Measurements from ENCODE around the gene DCLK1.
"Not testable (repeated sequence)": the region's sequence is repeated elsewhere in the genome, so short reads cannot be mapped to it uniquely, and the experiment has no call there.

Gene DCLK1

DNA sequence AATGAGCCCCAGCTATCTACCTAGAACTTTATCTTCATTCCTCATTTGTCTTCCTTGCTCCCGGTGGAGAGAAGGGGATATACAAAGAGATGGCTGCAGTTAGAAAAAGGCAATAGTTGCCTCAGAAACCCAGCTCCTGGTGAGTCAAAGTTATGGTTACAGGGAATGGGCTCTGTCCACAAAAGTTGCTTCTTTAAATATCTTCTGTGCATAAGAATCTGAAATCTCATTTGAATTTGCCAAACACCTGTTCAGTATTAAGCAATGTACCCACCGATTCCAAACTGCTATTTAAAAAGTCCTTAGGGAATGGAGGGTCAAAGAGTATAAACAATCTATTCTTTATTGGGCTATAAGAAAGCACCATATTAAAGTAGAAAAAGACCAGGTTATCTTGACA is 48.4 kb downstream of the DCLK1 start:
- no peak for DNase-seq

DNA sequence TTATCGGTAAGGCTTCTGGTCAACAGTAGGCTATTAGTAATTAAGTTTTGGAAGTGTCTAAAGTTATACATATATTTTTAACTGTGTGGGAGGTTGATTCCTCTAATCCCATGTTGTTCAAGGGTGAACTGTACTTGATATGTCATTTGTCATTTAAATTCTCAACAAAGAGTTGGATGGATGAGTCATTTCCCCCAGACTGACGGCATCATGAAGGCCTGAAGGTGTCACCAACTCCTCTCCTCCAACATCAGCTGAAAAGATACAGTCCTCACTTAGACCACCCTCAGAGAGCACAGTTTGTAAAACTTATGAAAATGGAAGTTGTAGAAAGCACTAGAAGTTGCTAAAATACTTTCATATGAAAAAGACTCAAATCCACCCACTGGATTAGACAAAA is 48.8 kb downstream of the DCLK1 start:
- DNase-seq, result no peak

DNA sequence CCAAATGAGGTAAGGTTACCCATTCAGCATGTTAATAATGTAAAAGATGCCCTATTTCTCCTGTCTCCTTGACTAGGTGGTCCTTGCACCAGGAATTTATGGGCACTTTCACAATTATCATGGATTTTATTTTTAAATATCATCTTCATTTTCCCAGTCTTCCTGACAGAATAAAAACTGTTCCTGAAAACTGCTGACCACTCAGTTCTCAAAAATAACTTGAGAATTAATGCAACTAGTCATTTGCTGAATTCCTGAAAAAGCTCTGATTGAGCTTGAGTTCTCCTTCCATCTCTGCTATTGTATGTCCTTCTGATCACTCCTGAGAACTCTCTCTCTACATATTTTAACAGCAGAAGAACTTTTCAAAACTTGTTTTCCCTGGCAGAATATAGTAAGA is 55.0 kb downstream of the DCLK1 start:
- no peak for DNase-seq

DNA sequence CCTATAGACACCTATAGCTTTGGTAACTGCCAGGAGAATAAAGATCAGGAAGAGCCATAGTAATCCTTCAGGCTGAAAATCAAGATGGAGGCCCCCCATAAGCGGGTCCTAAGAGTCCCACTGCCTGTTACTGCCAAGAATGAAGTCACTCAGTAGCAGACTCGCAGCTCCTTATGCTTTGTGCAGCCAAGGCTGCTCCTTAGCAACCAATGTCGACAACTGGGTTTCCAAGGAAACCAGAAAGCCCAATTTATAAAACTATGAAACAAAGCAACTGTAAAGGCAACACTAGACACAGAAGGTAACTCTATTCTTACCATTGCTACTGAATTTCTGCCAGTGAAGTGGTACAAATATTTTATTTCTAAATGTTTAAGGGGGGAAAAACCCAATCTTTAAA is 56.5 kb downstream of the DCLK1 start:
- no peak for DNase-seq

DNA sequence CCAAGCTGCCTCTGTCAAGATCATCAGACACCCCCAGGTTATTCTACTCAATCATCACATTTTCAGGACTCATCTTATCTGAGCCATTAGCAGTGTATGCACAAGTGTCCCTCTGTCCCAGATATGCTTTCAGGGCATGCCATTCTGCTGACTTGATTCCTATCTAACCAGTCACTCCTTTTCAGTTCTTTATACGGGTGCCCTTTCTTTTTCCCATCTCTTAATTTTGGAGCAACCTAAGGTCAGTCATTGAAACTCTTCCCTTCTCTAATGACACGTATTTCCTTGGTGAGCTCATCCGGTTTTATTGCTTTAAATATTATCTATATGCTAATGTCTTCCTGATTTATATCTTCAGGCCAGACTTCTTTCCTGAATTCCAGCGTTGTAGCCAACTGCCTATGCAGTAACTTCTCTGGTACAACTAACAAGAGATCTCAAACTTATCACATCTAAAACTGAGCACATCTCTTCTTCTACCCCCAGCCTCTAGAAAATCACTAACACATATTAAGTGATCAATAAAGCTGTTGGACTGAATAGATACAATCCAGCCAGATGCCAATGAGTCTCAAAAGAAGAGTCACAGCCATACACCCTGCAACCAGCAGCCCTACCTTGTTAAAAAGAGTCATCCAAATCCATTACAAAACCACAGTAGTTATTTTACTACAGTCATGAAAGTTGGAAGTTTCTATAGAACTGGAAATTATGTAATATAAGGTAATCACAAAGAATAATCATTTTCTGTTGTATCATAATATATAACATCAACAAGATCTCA is 58.8 kb downstream of the DCLK1 start:
- DNase-seq, result no peak

DNA sequence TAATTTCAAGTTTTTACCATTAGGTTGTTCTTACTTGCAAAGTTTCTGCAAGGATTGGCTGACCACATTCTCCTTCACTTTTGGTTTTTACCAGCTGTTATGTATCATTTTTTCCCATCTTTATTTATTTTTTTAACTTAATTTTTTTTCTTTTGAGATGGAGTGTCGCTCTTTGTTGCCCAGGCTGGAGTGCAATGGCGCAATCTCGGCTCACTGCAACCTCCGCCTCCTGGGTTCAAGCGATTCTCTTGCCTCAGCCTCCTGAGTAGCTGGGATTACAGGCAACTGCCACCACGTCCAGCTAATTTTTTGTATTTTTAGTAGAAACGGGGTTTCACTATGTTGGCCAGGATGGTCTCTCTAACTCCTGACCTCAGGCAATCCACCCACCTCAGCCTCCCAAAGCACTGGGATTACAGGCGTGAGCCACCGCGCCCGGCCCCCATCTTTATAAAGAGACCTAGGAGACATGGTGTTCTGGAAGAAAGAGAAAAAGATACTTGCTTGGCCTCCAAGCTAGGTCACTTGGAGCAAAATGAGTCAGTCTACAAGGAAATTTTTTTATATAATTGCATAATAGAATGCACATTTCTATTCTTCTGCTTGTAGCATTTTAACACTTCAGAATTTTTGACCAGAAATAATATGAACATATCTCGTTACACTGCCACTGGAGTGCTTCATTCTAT is 60.5 kb downstream of the DCLK1 start:
- DNase-seq, result not testable (repeated sequence)

DNA sequence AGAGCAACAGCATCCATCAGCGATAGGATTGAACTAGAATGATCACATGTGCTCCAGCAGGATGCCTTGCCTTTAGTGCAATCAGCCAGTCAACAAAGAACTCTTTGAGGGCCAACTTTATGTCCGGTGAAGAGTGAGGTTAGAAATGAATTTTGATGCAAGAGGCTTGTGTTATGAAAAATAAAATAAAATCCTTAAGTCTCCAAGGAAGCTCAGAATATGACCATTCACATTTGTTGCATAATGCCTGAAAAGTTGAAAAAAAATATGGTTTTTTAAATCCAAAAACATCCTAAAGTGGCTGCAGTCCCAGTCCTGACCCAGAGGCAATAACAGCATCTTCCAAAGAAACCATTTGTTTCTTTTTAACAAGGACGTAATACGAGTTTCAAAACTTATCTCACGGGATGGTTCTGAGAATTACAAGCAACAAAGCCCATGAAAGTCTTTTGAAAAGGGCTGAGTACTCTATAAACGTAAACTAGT is 61.3 kb downstream of the DCLK1 start:
- DNase-seq, result no peak

DNA sequence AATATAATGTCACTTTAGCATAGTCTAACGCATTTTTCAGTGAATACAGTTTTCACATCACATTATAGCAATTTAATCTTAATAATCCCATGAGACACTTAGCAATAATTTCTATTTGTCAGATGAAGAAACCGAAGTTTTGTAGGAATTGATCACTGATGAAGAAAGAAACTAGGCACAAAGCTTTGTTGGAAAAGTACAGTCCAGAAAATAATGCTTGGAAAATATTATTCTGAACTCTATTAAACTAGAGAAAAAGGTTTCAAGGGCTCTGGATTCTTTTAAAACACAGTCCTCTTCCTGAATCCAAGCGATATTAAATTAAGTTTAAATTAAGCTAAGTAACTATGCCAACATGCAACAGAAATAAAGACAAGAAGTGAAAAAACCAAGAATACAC is 62.2 kb downstream of the DCLK1 start:
- DNase-seq, result no peak

DNA sequence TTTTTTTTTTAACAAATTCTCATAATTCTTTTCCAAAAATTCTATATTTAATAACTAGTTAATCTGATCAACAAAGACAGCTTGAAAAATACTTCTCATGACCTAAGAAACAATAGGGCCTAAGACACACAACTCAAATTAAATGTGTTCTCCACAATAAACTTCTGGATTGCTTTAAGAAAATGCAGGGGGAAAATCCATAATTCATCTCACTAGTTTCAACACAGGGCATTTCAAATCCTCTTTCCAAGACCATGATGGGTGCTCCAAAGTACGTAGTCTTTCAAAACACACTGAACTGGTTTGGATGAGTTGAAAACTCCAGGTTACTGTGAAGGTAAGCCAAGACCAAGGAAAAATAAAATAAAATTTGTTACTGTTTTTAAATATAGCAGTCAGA is 62.6 kb downstream of the DCLK1 start:
- DNase-seq, result no peak

DNA sequence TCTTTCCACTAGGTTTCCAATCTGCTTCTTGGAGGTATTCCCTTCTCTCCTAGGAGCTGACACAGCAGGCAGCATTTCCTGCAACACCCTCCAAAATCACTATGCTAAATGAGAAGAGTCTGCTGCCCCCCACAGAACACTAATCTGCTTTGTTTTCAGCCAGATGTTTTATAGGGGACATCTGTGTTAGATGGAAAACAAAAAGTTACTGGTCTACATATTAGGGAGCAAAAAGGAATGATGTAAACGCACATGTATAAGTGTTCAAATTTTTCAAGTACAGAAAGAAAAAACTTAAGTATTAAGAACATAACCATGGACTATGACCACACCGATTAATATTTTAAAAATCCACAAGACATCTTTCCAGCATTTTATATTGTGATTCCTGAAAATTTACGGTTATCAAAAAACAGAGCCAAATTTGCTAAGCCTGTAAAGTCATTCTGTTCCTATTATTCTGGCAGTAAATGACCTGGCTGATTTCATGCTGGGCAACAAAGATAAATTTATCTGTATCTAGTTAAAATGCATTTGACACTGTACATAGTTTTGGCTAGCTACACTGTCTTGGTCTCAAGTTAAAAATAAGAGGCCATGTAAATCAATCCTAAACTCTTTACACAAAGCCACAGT is 63.3 kb downstream of the DCLK1 start:
- no peak for DNase-seq

DNA sequence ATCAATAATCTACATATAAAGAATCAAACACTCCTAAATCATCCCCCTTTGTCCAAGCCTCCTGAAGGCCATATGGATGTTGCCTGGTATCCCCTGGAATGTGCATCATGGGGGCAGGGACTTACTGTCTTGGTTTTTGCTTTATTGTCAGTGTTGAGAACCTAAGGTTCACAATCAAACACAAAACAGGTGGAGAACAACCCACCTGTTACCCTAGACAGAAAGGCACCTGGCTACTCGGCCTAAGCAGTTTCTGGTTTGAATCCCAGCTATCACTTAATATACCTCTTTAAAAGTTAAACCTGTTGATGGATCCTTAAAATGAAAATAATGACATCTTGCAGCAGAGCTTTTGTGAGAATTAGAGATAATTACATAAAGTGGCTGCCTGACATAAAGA is 68.9 kb downstream of the DCLK1 start:
- DNase-seq, result no peak

DNA sequence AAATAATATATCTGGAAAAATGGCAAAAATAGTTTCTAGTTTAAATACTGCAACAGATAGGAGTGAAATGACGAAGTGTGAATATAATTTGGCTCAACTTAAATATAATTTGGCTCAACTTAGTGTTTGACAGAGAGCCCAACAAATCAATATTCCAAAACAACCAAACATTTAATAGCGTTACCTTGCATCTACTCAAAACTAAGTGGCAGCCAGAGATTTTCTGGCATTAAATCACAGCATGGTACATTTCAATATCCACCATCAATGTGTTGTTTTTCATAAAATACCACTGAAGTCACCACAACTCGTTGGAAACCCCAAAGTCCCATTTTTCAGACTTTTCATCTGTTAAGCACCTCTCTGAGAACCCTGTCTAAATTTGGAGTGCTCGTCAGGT is 69.6 kb downstream of the DCLK1 start:
- no peak for DNase-seq

DNA sequence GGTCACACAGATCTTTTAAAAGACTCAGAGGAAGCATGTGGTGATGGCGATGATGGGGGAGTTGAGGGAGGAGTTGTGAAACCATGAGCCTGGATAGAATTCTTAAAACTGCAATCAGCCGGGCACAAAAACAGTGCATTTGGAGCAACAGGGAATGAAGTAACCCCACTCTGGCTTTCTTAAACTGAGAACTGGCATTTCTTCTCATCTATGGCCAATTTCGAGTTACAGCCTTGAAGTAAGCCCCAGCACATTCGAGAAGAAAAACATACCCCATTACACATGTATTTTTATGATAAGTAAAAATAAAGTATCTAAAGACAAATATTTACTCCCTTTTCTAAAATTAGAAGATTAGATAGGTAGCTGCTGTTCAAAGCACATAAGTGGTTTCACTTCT is 70.1 kb downstream of the DCLK1 start:
- DNase-seq, result no peak

DNA sequence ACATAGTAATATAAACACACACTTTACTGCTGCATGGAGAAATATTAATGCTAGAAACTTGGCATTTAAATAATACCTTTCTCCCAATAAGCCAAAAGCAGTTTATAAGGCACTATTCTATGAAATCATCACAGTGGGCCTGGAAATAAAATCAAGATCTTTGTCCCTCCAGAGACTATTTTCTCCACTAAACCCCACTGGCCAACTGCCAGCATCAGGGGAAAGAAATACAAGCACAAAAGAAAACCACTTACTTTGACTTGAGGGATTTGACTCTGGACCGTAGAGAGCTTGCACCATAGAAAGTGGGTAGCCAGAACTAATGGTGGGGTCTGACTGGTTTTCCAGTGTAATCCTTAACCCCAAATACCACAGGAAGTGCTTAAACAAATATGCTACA is 71.9 kb downstream of the DCLK1 start:
- DNase-seq, result no peak

DNA sequence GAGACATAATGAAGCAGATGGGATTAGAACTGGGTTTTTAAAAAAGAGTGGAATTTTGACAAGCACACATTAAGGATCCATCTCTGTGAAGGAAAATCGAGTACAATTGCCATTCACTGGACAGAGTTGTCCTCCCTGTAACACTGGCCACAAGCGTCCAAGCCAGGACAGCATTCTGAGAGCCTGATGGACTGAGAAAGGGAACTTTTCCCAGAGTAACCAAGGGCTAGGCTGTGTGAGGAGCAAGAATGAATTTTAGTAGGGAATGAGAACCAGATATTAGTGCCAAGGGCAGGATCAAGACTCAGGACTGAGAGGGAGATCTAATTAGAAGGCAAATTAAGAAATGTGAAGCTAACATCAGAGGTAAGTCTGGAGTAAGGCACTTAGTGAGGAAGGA is 73.1 kb downstream of the DCLK1 start:
- DNase-seq, result no peak

DNA sequence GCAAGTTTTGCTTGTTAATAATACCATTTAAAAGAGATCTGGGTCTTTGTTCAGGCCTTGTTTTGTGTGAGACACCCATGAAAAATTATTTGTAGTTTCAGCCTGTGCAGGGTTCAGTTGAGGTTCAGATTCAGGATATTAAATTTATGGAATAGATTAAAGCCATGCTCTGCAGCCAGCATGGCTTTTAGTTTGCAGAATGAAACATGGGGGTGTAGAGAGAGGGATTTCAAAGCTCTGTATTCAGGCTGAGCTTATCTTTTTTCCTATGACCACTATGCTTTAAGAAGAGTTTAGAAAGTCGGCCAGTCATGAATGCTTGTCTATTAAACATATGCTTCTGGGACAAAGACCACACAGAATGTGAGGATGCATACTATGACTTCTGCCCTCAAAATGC is 73.6 kb downstream of the DCLK1 start:
- DNase-seq, result no peak

DNA sequence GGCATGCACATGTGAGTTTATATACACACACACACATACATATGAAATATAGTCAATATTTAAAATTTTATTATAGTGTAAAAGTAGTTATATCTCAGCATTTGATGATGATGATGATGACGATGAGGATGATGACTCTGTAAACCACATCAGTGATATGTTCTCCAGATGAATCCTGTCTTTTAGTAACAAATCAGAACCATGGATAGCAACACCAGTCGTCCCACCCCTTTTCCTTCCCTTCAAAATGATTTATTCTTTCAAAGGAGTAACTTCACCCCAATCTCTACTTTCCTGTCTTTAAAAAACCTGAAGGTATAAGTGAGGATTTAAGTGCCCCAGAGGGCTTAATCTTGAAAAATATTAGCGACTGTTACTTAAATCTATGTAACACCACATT is 74.1 kb downstream of the DCLK1 start:
- DNase-seq, result no peak

DNA sequence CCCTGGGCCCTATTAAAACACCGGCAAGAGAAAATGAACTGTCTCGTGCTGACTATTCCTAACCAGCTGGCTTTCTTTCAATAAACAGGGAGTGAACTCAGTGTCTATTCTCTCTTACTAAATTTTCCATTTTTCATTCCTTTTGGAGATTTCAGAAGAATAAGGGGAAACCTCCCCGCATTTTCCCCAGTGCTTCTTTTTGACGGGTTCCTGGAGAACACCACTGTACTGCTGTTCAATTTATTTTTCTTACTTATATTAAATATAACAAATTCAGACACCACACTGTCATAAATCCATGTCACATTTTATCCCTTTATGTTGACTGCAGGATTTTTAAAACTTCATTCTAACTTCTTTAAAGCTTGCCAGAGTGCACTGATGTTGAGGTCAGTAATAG is 75.8 kb downstream of the DCLK1 start:
- DNase-seq, result no peak

DNA sequence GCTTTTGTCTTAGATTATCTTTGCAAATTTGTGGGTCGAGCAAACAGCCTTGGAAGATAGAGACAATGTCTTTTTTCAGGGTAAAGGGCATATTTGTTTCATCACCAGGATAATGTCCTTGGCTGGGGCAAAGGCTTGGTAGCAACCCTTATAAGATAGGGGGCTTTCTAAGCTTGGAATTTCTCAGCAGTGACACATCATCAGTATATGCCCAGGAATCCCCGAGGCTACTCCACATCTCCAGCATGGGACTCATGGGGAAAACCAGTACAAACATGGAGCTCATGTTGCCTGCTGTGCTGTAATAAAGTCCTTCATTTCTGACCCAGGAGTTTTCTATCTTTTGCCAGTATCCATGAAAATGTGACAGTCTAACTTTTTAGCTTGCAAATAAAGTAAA is 77.1 kb downstream of the DCLK1 start:
- no peak for DNase-seq

DNA sequence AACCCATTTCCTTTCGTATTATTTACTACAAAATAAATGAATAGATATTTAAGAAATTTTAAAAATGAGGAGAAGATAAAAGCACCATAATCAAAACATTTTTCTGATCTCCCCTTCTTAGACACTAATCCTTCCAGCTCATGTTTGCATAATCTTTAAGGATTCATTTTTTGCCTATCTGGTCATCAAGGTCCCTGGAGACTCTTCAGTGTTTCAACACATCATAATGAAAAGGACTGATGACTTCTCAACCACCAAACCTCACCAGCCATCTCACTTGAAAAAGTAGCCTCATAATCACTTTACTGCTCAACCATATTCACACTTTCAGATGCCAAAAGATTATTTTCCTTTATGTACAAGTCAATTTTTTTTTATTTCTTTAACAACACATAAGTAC is 80.1 kb downstream of the DCLK1 start:
- no peak for DNase-seq

DNA sequence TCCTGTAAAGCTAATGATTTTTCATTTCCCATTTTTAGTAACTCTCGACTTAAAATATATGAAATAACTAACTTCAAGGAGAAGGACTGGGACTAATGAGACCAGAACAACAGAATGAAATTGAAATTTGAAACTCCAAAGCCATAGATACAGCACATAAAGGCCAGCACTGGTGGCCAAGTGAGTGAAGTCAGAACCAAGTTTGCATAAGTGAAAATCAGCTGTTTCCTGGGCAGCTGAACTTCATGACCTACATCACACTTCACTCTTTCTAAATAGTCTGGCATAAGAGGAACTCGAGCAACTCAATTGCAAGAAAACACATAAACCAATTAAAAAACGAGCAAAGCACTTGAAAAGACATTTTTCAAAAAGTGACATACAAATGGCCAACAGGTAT is 84.5 kb downstream of the DCLK1 start:
- no peak for DNase-seq

DNA sequence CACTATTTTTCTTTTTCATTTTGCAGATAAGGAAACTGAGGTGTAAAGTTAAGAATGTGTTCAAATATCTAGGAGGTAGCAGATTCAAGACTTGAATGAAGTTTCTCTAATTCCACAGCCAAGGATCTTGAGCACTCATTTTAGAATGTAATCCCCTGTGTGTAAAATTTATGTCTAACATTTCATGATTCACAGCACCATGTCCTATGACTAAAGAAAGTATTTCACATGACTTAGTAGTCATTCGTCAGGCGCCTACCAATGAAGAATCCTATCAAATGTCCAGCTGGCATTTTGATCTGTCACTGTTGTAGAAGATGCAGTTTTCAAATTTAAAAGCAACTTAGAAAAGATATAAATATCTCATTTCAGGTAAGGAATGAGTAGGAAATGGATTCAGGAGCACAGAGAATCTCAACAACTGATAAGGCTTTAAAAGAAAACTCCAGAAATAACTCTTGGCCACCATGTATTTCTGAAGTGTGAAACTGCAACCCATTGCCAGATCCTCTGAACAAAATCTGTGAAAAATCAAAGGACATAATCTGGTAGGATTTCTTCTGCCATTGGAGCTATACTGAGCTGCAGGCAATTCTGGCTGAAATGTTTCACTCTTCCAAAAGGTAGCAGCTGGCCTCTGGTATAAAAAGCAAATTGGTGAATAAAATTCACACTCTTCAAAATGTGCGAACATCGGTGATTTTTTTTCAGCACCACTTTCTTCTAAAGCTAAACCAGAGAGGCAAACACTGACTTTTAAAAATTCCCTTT is 92.2 kb downstream of the DCLK1 start:
- DNase-seq, result no peak

DNA sequence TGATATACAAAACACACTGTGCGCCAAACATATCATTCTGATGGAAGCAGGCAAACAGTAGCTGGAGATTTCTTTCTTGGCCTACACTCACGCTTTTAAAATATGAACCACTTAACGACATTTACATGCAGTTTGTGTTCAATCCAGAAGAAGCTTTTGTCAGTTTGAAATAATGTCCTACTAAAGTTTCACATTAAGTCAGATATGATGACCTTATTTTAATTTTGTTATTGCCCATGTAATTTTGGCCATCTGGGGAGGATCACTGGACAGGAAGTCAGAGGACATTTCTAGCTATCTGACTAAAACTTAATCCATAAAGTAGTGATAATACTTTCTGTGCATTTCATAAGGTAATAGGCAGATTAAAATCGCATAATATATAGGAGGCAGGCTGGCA is 98.1 kb downstream of the DCLK1 start:
- no peak for DNase-seq

Data from CD4-positive, alpha-beta T cell treated with Interleukin-15 for 1 hour (primary cell).